HG02763 (cell line): ENCODE results near the gene TMEM43.

Source experiments
- ATAC-seq: cut with Tn5 transposase; IDR thresholded peaks from one replicate; pipeline ENCODE4 v1.9.1; 2021; ENCODE audit warnings: mild to moderate bottlenecking, moderate library complexity; ENCODE audit not compliant: unreplicated experiment

TMEM43 gene

GRCh38 chr3:14175383-14176037 is 50.7 kb downstream of the TMEM43 start:
- peak; percentile 23 for ATAC-seq

DNA sequence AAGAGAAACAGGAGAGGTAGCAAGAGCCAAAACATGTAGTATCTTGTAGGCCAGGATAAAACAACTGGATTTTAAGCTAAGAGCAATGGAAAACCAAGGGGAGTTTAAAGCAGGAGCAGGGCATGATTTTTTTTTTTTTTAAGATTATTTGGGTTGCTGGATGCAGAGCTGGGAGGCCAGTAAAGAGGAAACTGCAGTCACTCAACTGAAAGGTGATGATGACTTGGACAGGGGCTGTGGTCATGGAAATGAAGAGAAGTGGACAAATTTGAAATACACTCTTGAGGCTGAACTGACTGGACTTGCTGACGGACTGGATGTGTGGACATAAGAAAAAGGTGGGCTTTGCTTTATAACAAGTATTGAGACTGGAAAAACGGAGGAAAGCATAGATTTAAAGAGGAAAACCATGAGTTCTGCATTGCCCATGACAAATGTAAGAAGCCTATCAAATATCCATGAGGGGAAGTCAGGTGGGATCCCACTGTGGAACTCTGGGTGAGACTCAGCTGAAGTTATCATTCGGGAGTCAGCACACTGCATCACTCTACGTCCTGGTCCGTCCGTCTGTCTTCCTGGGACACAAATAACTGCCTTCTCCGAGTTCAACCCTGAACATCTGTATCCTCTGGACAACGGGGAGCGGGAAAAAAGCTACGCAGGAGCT is 52.9 kb downstream of the TMEM43 start:
- ATAC-seq: peak; percentile 7

DNA sequence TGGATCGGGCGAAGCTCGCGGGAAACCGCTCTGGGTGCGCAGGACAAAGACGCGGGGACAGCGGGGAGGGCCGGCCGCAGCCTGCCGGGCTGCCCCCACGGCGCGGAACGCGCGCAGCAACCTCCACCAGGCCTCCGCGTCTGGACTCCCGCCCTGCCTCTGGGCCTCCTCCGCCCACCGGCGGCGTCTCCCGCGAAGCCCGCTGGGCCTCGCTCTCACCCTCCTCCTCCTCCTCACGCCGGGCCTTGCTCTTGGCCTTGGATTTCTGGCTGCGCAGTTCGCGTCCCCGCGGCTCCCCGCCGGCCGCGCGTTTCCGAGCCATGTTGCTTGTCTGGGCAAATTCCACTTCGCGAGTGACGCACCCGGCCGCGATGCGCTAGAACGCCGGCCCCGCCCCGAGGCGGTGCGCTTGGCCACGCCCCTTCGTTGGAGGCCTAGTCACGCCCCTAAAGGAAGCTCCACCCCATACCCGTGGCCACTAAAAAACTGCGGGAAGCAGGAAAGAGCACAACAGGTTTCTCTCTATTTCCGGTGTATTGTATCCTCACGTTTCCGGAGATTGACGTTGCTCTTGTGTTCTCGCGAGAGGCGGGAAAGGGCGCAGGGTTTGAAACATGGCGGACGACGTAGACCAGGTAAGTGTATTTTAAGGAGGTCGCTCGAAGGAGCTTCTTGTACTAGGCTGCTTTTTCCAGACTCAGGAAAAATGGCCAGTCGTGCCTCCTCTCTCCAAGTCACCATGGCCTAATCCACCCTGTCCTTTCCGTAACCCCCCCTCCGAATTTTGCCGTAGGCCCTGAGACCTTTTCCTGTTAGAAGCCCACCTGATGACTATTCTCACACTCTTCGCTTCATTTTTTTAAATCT is 53.6 kb downstream of the TMEM43 start, which contains the start of the genes LSM3 and XPC:
Gene LSM3, plus strand, starts transcription at position 571 of the 867 bp plus-strand sequence. Its CDS starts 44 bp downstream, at position 615.
Gene XPC, minus strand, starts transcription at position 355 of the 867 bp plus-strand sequence. Its CDS starts 33 bp downstream, at position 322.
- peak; percentile 94 for ATAC-seq

DNA sequence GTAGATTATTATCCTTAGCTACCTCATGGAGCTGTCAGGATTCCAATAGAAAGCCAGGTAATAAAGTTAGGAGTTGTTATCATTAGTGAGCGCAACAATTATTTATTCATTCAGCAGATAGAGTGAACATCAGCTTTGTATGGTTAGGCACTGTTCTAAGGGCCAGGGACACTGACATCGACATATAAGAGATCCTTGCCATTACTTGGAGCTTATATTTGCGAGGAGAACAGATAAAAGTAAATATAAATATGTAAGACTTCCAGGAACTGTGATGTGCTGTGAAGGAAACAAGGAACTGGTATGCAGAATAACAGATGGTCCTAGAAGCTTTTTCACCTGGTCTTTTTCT is 54.2 kb downstream of the TMEM43 start:
- no peak for ATAC-seq

- no peak for ATAC-seq
Observed at GRCh38 chr3:14179795-14180194, 54.9 kb downstream of the TMEM43 start.

DNA sequence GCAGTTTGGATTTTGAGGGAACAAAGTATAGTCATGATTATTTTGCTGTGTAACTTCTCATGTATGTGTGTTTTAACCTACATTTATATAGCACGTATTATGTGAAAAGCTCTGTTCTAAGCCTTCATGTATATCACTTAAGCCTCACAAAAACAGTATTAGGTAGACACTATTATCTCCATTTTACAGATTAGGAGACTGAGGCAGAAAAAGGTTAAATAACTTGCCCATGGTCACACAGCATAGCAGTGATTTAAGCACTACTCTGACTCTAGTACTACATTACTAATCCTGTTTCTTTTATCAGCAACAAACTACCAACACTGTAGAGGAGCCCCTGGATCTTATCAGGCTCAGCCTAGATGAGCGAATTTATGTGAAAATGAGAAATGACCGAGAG is 56.4 kb downstream of the TMEM43 start:
- no peak for ATAC-seq

DNA sequence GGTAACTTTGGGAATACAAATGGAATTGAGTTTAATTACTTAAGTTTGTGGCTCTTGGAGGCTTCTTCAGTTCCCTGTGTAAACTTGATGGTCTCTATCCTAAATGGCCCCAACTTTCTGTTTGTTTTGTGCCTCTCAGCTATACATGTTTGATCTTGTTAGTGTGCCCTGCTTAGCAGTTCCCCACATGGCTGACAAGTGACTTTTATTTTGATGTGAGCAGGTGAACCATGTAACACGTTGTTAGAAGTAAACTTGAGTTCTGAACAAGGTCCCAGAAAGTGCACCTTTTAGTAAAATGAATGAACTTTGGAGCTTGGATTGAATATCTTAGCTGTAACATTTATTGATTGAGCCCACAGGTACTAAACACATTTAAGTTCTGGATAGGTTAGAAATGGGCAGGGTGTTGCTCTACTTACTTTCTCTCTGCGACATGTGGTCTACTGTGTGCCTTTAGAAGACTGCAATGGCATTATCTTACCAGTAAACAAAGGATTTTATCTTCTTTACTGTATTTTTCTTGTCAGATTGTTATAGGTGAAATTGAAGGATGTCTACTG is 58.2 kb downstream of the TMEM43 start:
- no peak for ATAC-seq

GRCh38 chr3:14186854-14187458 is 62.1 kb downstream of the TMEM43 start:
- no peak for ATAC-seq

GRCh38 chr3:14188041-14188754 is 63.3 kb downstream of the TMEM43 start:
- ATAC-seq: no peak
